K562 (cell line): Measurements from ENCODE around the gene PTCH2. TPM values are rescaled to one million over a fixed set of nuclear protein-coding genes. Genes with fewer than 3 reads are reported as not detected.

Experiments
- BRF1 ChIP-seq: IDR thresholded peaks from 3 replicates; pipeline ENCODE4 v1.6.1; 2011; ENCODE audit warnings: borderline replicate concordance, mild to moderate bottlenecking; ENCODE audit not compliant: insufficient read length; ENCODE audit errors: extremely low read depth
- CBX8 ChIP-seq: fragments of 200-600 bp; sonication (generic); IDR thresholded peaks from 2 replicates; pipeline ENCODE4 v1.6.1; 2012; ENCODE audit warnings: borderline replicate concordance, mixed run types, low read depth, mild to moderate bottlenecking, moderate library complexity, mixed read lengths, low read length, control low read depth, inconsistent platforms; ENCODE audit not compliant: poor library complexity, severe bottlenecking; ENCODE audit errors: extremely low read depth
- CC2D1A ChIP-seq: fragments of 450-650 bp; IDR thresholded peaks from 2 replicates; pipeline ENCODE4 v1.6.1; 2017; ENCODE audit warnings: mild to moderate bottlenecking
- CTBP1 ChIP-seq: fragments of 450-650 bp; IDR thresholded peaks from 2 replicates; pipeline ENCODE4 v1.6.1; 2016; ENCODE audit warnings: borderline replicate concordance
- FOXM1 ChIP-seq, 2 experiments: fragments of 450-650 bp in 1 of 2; sonication (generic) in 1 of 2; formaldehyde crosslinking in 1 of 2; IDR thresholded peaks; 2 replicates each; pipeline versions ENCODE4 v1.6.1 to v1.9.0; 2017 to 2022; ENCODE audit warnings: low read depth in 2 of 2, mild to moderate bottlenecking in 2 of 2, missing genetic modification reagents in 1 of 2, moderate library complexity in 1 of 2
- GABPA ChIP-seq: fragments of 200-800 bp; sonication (Bioruptor generic); conservative IDR thresholded peaks from 2 replicates; pipeline ENCODE4 v1.6.1; 2016; ENCODE audit warnings: low read depth, missing genetic modification characterization, missing compliant biosample characterization
- HDAC1 ChIP-seq, 2 experiments: fragments of 450-650 bp; IDR thresholded peaks; 2 replicates each; pipeline ENCODE4 v1.6.1; 2016 to 2017; ENCODE audit warnings: inconsistent platforms in 1 of 2, mild to moderate bottlenecking in 1 of 2, moderate library complexity in 1 of 2
- HNRNPLL ChIP-seq: fragments of 200-400 bp; formaldehyde crosslinking; IDR thresholded peaks from 2 replicates; pipeline ENCODE4 v1.6.1; 2017; ENCODE audit warnings: low read length, low read depth, mild to moderate bottlenecking; ENCODE audit not compliant: poor library complexity, severe bottlenecking
- KLF16 ChIP-seq: IDR thresholded peaks from 2 replicates; pipeline ENCODE4 v1.6.1; 2016; ENCODE audit warnings: antibody characterized with exemption
- MTF1 ChIP-seq: fragments of 250-450 bp; sonication (Bioruptor Pico); IDR thresholded peaks from 2 replicates; pipeline ENCODE4 v1.9.0; 2021; ENCODE audit warnings: moderate library complexity, mild to moderate bottlenecking, inconsistent platforms, borderline replicate concordance
- MXI1 ChIP-seq: IDR thresholded peaks from 2 replicates; pipeline ENCODE4 v1.6.1; 2011; ENCODE audit warnings: low read depth, mild to moderate bottlenecking, improper control_type of control experiment, low read length
- RFX1 ChIP-seq: fragments of 450-650 bp; IDR thresholded peaks from 2 replicates; pipeline ENCODE4 v1.6.1; 2016; ENCODE audit warnings: mild to moderate bottlenecking, moderate library complexity
- SMARCA5 ChIP-seq: fragments of 450-650 bp; IDR thresholded peaks from 2 replicates; pipeline ENCODE4 v1.6.1; 2016
- TAF15 ChIP-seq: fragments of 200-400 bp; formaldehyde crosslinking; IDR thresholded peaks from 2 replicates; pipeline ENCODE4 v1.6.1; 2017; ENCODE audit warnings: mild to moderate bottlenecking, low read depth, low read length, moderate library complexity
- TCF7L2 ChIP-seq: fragments of 150-350 bp; IDR thresholded peaks from 2 replicates; pipeline ENCODE4 v1.6.1; 2016; ENCODE audit warnings: low read depth, mild to moderate bottlenecking, low read length, moderate library complexity
- TCFL5 ChIP-seq: fragments of 250-450 bp; sonication (Bioruptor Pico); conservative IDR thresholded peaks from 2 replicates; pipeline ENCODE4 v1.6.1; 2021; ENCODE audit warnings: mild to moderate bottlenecking, moderate library complexity, matching md5 sums
- TRIM24 ChIP-seq, 2 experiments: fragments of 450-650 bp; IDR thresholded peaks; 2 replicates each; pipeline ENCODE4 v1.6.1; 2016
- ZNF217 ChIP-seq: sonication (generic); formaldehyde crosslinking; IDR thresholded peaks from 2 replicates; pipeline ENCODE4 v1.8.0; 2022; ENCODE audit warnings: mild to moderate bottlenecking, missing genetic modification reagents
- ZNF232 ChIP-seq: sonication (generic); formaldehyde crosslinking; IDR thresholded peaks from 2 replicates; pipeline ENCODE4 v1.8.0; 2022; ENCODE audit warnings: mild to moderate bottlenecking, missing genetic modification reagents
- polyA plus RNA-seq, 8 experiments: library from polyadenylated mRNA; depleted of rRNA in 4 of 8; stranded (reverse) in 5 of 8; unstranded in 3 of 8; fragments of >200 nt; fragmentation: Nextera tagmentation in 2 of 8; fragmentation: Illumina TruSeq in 1 of 8; extraction: Ambion mirVana in 2 of 8; extraction: Trizol in 1 of 8; gene quantifications; 2 replicates each; pipeline versions ENCODE4 v1.2.1 to v1.2.3, GENCODE V29; 2011 to 2014; ENCODE audit warnings: inconsistent platforms in 1 of 8, missing spikeins in 1 of 8
- total RNA-seq, 7 experiments: library from RNA; depleted of rRNA in 6 of 7; stranded (reverse); fragments of >200 nt in 6 of 7; fragmentation: Illumina TruSeq in 2 of 7; extraction: Trizol in 2 of 7; gene quantifications; 2 replicates each; pipeline versions ENCODE4 v1.2.1 to v1.2.3, GENCODE V29; 2011 to 2021; ENCODE audit warnings: low replicate concordance in 1 of 7
- TF ChIP-seq, protein P1 (sequence below): fragments of 450-650 bp; IDR thresholded peaks from 2 replicates; pipeline ENCODE4 v1.6.1; 2016; ENCODE audit warnings: mild to moderate bottlenecking
- TF ChIP-seq, protein P2 (sequence below): sonication (generic); formaldehyde crosslinking; IDR thresholded peaks from 2 replicates; pipeline ENCODE4 v1.8.0; 2022; ENCODE audit warnings: mild to moderate bottlenecking, missing genetic modification reagents
- TF ChIP-seq, protein P3 (sequence below): fragments of 150-350 bp; conservative IDR thresholded peaks from 2 replicates; pipeline ENCODE4 v1.6.1; 2014; ENCODE audit warnings: low read length

Gene PTCH2
- total and polyA plus RNA-seq, 9 of the 15 experiments (the other 6 are each of a cell fraction or from before 2014, with no cell fraction given): 0.15 to 27.3 (median 0.48) TPM; not detected in 1

DNA sequence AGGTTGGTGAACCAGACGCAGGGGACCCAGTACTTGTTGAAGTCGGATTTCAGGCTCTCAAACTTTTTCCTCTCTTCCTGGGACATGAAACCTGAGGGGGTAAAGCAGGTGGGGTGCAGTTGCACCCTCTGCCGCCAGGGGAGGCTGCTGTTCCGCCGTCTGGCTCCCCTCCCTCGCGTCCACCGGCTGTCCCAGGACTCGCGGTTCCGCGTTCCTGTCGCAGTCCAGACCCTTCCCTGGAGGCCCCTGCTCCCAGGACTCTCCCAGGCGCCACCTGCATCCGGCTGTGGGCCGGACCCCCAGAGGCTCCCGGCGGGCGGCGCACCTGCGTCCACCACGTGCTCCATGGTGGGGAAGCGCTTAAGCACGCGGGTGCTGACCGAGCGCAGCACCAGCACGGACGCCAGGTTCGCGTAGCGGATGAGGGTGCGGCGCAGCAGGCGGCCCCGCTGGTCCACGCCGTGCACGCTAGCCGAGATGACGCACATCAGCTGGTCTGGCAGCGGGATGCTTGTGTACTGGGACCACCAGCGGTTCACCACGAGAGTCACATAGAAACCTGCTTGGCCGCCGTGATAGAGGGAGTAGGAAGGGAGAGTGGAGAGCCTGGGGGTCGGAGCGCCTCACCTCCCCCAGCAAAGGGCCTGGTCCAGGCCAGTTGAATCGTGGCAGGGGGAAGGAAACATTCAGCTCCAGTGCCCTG, 56.8 kb downstream of the PTCH2 start (continued):
- TF ChIP-seq FOXM1 (IDR thresholded peaks at IDR 0.05; ENCODE audit: low read depth) (no peak), FOXM1 (CRISPR knock-in tag; IDR thresholded peaks at IDR 0.05; ENCODE audit: low read depth) (peak; percentile 58; the same call in 1 of the 2 replicates), CBX8 (no peak), KLF16 (peak; percentile 65; the same call in 1 of the 2 replicates), TCF7L2 (no peak), GABPA (no peak), TAF15 (no peak), CTBP1 (peak; percentile 22; the same call in 1 of the 2 replicates), MXI1 (no peak), TRIM24 (IDR thresholded peaks at IDR 0.05) (no peak), HNRNPLL (no peak), TCFL5 (CRISPR knock-in tag) (no peak), BRF1 (no peak), CC2D1A (peak; percentile 57; the same call in 1 of the 2 replicates), ZNF217 (CRISPR knock-in tag) (no peak), SMARCA5 (no peak), HDAC1 (IDR thresholded peaks at IDR 0.05) (peak in 1 of 2 experiments; percentile 38; a peak in 1 of 4 replicates), ZNF232 (CRISPR knock-in tag) (no peak), MTF1 (CRISPR knock-in tag) (no peak), RFX1 (no peak)
- TF ChIP-seq, protein P1, sequence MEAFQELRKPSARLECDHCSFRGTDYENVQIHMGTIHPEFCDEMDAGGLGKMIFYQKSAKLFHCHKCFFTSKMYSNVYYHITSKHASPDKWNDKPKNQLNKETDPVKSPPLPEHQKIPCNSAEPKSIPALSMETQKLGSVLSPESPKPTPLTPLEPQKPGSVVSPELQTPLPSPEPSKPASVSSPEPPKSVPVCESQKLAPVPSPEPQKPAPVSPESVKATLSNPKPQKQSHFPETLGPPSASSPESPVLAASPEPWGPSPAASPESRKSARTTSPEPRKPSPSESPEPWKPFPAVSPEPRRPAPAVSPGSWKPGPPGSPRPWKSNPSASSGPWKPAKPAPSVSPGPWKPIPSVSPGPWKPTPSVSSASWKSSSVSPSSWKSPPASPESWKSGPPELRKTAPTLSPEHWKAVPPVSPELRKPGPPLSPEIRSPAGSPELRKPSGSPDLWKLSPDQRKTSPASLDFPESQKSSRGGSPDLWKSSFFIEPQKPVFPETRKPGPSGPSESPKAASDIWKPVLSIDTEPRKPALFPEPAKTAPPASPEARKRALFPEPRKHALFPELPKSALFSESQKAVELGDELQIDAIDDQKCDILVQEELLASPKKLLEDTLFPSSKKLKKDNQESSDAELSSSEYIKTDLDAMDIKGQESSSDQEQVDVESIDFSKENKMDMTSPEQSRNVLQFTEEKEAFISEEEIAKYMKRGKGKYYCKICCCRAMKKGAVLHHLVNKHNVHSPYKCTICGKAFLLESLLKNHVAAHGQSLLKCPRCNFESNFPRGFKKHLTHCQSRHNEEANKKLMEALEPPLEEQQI: no peak
- TF ChIP-seq, protein P2, sequence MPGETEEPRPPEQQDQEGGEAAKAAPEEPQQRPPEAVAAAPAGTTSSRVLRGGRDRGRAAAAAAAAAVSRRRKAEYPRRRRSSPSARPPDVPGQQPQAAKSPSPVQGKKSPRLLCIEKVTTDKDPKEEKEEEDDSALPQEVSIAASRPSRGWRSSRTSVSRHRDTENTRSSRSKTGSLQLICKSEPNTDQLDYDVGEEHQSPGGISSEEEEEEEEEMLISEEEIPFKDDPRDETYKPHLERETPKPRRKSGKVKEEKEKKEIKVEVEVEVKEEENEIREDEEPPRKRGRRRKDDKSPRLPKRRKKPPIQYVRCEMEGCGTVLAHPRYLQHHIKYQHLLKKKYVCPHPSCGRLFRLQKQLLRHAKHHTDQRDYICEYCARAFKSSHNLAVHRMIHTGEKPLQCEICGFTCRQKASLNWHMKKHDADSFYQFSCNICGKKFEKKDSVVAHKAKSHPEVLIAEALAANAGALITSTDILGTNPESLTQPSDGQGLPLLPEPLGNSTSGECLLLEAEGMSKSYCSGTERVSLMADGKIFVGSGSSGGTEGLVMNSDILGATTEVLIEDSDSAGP (CRISPR knock-in tag): no peak; the same call in 1 of the 2 replicates
- TF ChIP-seq, protein P3, sequence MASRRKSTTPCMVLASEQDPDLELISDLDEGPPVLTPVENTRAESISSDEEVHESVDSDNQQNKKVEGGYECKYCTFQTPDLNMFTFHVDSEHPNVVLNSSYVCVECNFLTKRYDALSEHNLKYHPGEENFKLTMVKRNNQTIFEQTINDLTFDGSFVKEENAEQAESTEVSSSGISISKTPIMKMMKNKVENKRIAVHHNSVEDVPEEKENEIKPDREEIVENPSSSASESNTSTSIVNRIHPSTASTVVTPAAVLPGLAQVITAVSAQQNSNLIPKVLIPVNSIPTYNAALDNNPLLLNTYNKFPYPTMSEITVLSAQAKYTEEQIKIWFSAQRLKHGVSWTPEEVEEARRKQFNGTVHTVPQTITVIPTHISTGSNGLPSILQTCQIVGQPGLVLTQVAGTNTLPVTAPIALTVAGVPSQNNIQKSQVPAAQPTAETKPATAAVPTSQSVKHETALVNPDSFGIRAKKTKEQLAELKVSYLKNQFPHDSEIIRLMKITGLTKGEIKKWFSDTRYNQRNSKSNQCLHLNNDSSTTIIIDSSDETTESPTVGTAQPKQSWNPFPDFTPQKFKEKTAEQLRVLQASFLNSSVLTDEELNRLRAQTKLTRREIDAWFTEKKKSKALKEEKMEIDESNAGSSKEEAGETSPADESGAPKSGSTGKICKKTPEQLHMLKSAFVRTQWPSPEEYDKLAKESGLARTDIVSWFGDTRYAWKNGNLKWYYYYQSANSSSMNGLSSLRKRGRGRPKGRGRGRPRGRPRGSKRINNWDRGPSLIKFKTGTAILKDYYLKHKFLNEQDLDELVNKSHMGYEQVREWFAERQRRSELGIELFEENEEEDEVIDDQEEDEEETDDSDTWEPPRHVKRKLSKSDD: 0 out of 2 replicates have a peak, but pooled peaks have one; percentile 55
